Tibial nerve (tissue), 4 donors: ENCODE data around the gene EPGN.

Experiments
- EP300 ChIP-seq, 2 donors: sonication (generic); formaldehyde crosslinking; IDR thresholded peaks; one replicate each; pipeline ENCODE4 v1.6.1; 2017; ENCODE audit warnings: antibody characterized with exemption in 2 of 2, mild to moderate bottlenecking in 1 of 2
- POLR2A ChIP-seq, 2 donors: fragments of 450-650 bp; IDR thresholded peaks; one replicate each; pipeline ENCODE4 v1.6.1; 2017; ENCODE audit warnings: antibody characterized with exemption in 2 of 2, mild to moderate bottlenecking in 2 of 2, moderate library complexity in 2 of 2
- TF ChIP-seq, protein P1 (sequence below), 5 experiments: fragments of 200-600 bp in 3 of 5; fragments of 450-650 bp in 2 of 5; sonication (generic) in 3 of 5; IDR thresholded peaks; one replicate each; pipeline ENCODE4 v1.5.1; 2016 to 2019; ENCODE audit warnings: antibody characterized with exemption in 5 of 5, mild to moderate bottlenecking in 3 of 5, moderate library complexity in 2 of 5

DNA sequence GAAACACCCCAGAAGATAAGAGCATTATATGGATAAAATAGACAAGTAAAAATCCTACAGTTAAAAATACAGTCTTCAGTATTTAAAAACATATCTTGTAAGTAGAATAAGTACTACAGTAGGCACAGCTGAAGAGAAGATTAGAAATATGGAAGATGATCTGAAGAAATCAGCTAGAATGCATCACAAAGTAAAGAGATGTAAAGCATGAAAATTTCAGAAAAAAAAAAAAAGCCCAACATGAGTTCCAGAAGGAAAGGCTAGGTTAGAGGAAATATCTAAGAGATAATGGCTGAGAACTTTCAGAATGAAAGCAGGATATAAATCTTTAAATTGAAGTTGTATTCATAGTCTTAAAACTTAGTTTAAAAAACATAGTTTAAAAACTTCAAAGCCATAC lies 21.0 kb downstream of the EPGN start:
- TF ChIP-seq EP300 (IDR thresholded peaks at IDR 0.05) (no peak), POLR2A (IDR thresholded peaks at IDR 0.05) (no peak)
- TF ChIP-seq, protein P1, sequence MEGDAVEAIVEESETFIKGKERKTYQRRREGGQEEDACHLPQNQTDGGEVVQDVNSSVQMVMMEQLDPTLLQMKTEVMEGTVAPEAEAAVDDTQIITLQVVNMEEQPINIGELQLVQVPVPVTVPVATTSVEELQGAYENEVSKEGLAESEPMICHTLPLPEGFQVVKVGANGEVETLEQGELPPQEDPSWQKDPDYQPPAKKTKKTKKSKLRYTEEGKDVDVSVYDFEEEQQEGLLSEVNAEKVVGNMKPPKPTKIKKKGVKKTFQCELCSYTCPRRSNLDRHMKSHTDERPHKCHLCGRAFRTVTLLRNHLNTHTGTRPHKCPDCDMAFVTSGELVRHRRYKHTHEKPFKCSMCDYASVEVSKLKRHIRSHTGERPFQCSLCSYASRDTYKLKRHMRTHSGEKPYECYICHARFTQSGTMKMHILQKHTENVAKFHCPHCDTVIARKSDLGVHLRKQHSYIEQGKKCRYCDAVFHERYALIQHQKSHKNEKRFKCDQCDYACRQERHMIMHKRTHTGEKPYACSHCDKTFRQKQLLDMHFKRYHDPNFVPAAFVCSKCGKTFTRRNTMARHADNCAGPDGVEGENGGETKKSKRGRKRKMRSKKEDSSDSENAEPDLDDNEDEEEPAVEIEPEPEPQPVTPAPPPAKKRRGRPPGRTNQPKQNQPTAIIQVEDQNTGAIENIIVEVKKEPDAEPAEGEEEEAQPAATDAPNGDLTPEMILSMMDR (IDR thresholded peaks at IDR 0.05) = no peak
